Ascending aorta (tissue), 2 donors: ENCODE measurements around the gene SLC29A1. TPM values are rescaled to one million over a fixed set of nuclear protein-coding genes. Genes with fewer than 3 reads are reported as not detected.

ENCODE experiments used
- DNase-seq, 2 donors: peaks; one replicate each; pipeline ENCODE4 v3.0.0-alpha.2; 2019; ENCODE audit warnings: low spot score in 2 of 2
- H3K27ac ChIP-seq, 2 donors: fragments of 200-600 bp; sonication (generic); one replicate each; pipeline ENCODE4 v1.5.1; 2016 to 2017; ENCODE audit warnings: mild to moderate bottlenecking in 1 of 2
- H3K27me3 ChIP-seq: fragments of 200-600 bp; sonication (generic); one replicate; pipeline ENCODE4 v1.5.1; 2017
- H3K36me3 ChIP-seq, 2 donors: fragments of 200-600 bp; sonication (generic); one replicate each; pipeline ENCODE4 v1.5.1; 2016
- H3K4me1 ChIP-seq, 2 donors: fragments of 200-600 bp; sonication (generic); one replicate each; pipeline ENCODE4 v1.5.1; 2016 to 2017; ENCODE audit warnings: mild to moderate bottlenecking in 1 of 2
- H3K4me3 ChIP-seq, 2 donors: fragments of 200-600 bp; sonication (generic); one replicate each; pipeline ENCODE4 v1.5.1; 2016 to 2017; ENCODE audit warnings: mild to moderate bottlenecking in 1 of 2
- H3K9me3 ChIP-seq, 2 donors: fragments of 200-600 bp; sonication (generic); one replicate each; pipeline ENCODE4 v1.5.1; 2016
- CTCF ChIP-seq, 3 experiments: fragments of 200-600 bp in 2 of 3; fragments of 450-650 bp in 1 of 3; sonication (generic) in 2 of 3; IDR thresholded peaks; one replicate each; pipeline ENCODE4 v1.5.1; 2016 to 2019; ENCODE audit warnings: antibody characterized with exemption in 3 of 3, mild to moderate bottlenecking in 1 of 3, moderate library complexity in 1 of 3
- intact Hi-C: fragments of 100-400 bp; cut with DNase I; formaldehyde crosslinking; loops from one replicate; pipeline ENCODE4 v1.15.1; 2023
- total RNA-seq: library from RNA; depleted of rRNA; stranded (reverse); fragments of >200 nt; gene quantifications from one replicate; pipeline ENCODE4 v1.1.0, GENCODE V29; 2016

The SLC29A1 gene
- total RNA-seq, 1 donor from 2014 or later = 224 TPM

GRCh38 chr6:44220913-44221290 lies 2.5 kb upstream of the SLC29A1 start:
- intact Hi-C loops = loop anchor here (1.0 to 5.0 kb wide), 5 partner anchors 16 to 166 kb away; partner anchors contain the start of genes CDC5L, MRPL14 and TMEM63B
- DNase-seq = no peak
- Histone ChIP-seq H3K9me3 (no peaks in the 10 kb centered on the region), H3K4me1 (peaks cover 38 to 64% of the 10 kb centered on the region in 2 donors), H3K27ac (peak overlapping the region; percentile 95 to 99), H3K36me3 (no peaks in the 10 kb centered on the region), H3K27me3 (no peaks in the 10 kb centered on the region), H3K4me3 (peak overlapping the region in 1 of 2 donors; percentile 90)
- no peak for TF ChIP-seq CTCF (IDR thresholded peaks at IDR 0.05)

- peak; percentile 84 to 91 (median 86) for TF ChIP-seq CTCF (IDR thresholded peaks at IDR 0.05)
- DNase-seq = peak; percentile 96 to 97
- no peaks in the 10 kb centered on the region for H3K36me3 ChIP-seq
- no peaks in the 10 kb centered on the region for H3K9me3 ChIP-seq
- peak overlapping the region; percentile 95 to 99 for H3K27ac ChIP-seq
- peaks cover 44 to 69% of the 10 kb centered on the region in 2 donors for H3K4me1 ChIP-seq
- intact Hi-C loops = loop anchor here (1.0 to 5.0 kb wide), 5 partner anchors 16 to 166 kb away; partner anchors contain the start of genes CDC5L, MRPL14 and TMEM63B
- peak overlapping the region; percentile 71 to 94 for H3K4me3 ChIP-seq
- no peaks in the 10 kb centered on the region for H3K27me3 ChIP-seq
These were observed 2.0 kb upstream of the SLC29A1 start for GRCh38 chr6:44221291-44221960.

GRCh38 chr6:44221961-44222335 lies 1.4 kb upstream of the SLC29A1 start:
- DNase-seq = no peak
- Histone ChIP-seq H3K4me3 (peak overlapping the region; percentile 71 to 94), H3K4me1 (peaks cover 46 to 66% of the 10 kb centered on the region in 2 donors), H3K27me3 (no peaks in the 10 kb centered on the region), H3K9me3 (no peaks in the 10 kb centered on the region), H3K27ac (peak overlapping the region; percentile 95 to 99), H3K36me3 (no peaks in the 10 kb centered on the region)
- intact Hi-C loops = loop anchor here (1.0 to 5.0 kb wide), 7 partner anchors 15 to 165 kb away; partner anchors contain the start of genes CDC5L, MRPL14, SLC35B2 and TMEM63B
- TF ChIP-seq CTCF (IDR thresholded peaks at IDR 0.05) = no peak

- H3K27me3 ChIP-seq = no peaks in the 10 kb centered on the region
These were observed 693 bp upstream of the SLC29A1 start for GRCh38 chr6:44222486-44223318.

More at GRCh38 chr6:44222486-44223318, 693 bp upstream of the SLC29A1 start:
- Histone ChIP-seq H3K4me1 (peaks cover 52 to 66% of the 10 kb centered on the region in 2 donors), H3K9me3 (no peaks in the 10 kb centered on the region), H3K27ac (peak overlapping the region; percentile 95 to 99), H3K4me3 (peak overlapping the region; percentile 71 to 94), H3K36me3 (no peaks in the 10 kb centered on the region)
- peak in 1 of 2 donors; percentile 67 for DNase-seq
- intact Hi-C loops = loop anchor here (1.0 to 5.0 kb wide), 4 partner anchors 12 to 95 kb away; partner anchors contain the start of genes MRPL14, SLC35B2 and TMEM63B
- TF ChIP-seq CTCF (IDR thresholded peaks at IDR 0.05) = no peak
